GM21786 (cell line): ENCODE measurements around the gene KCNA3.

Experiments used
- ATAC-seq: cut with Tn5 transposase; IDR thresholded peaks from one replicate; pipeline ENCODE4 v1.9.1; 2021; ENCODE audit not compliant: unreplicated experiment

The KCNA3 gene

DNA sequence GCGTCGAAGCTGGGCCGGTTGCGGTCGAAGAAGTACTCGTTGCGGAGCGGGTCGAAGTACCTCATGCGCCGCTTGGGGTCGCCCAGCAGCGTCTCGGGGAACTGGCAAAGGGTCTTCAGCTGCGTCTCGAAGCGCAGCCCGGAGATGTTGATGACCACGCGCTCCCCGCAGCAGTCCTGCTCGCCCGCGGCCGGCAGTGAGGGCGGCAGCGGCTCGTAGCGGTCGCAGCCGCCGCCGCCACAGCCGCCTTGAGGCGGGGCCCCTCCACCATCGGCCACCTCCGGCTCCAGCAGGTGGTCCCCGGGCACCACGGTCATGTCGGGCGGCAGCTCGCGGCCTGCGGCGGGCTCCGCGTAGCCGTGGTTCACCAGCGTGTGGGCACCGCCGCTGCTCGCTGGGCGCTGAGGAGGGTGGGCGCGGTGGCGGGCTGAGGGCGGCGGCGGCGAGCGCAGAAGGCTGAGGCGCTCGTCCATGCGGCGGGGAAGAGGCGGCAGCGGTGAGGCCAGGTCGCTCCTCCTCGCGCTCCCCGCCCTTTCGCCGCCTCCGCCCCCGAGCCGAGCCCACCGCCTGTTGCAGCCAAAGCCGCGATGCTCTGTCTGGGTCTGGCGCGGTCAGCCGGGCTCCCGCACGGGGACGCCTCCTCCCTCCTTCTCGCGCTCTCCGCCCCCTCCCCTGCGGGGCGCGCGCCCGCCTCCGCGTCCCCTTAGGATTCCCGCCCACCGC, at the start of gene KCNA3:
Gene KCNA3 (minus strand): TSS at position 604 of the 723 bp plus-strand sequence. CDS start 131 bp downstream, at position 473.
- ATAC-seq, result no peak

GRCh38 chr1:110722807-110723206, 48.1 kb upstream of the KCNA3 start:
- ATAC-seq, result no peak

DNA sequence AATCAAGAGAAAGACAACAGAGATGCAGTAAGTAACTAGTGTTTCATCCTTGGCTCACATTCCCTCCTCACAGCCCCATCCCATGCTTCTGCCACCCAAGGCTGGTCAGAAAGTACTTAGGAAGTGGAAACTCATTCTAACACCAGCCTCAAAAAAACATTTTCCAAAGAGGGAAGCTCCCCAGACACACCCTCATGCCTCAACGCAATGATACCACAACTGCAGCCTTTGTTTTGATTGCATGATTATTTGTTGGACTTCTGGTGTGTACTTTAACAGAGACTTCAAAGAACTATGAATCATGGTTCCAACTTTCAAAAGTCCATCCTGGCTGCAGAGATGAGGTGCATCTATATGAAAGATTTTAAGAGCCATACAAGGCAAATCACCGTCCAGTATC, 45.2 kb upstream of the KCNA3 start:
- ATAC-seq, result no peak

GRCh38 chr1:110718452-110718851, 43.7 kb upstream of the KCNA3 start:
- no peak for ATAC-seq

DNA sequence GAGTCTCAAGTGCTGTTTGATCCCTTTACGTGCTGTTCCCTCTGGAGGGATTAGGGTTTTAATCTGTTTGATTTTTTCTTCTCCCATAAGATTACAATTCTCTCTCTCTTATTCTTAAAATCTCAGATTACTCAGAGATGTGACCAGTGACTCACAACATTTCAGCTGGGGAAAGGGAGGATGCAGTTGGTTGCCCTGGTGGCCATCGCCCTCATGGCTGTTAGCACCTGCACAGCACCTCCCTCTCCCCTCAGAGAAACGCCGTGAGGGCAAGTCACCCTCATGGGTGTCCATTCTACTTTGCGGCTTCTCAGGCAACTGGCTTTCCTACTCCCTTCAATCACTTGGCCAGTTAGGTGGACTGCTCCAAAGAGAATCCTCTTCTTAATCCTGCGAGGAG, 42.4 kb upstream of the KCNA3 start:
- ATAC-seq, result no peak

DNA sequence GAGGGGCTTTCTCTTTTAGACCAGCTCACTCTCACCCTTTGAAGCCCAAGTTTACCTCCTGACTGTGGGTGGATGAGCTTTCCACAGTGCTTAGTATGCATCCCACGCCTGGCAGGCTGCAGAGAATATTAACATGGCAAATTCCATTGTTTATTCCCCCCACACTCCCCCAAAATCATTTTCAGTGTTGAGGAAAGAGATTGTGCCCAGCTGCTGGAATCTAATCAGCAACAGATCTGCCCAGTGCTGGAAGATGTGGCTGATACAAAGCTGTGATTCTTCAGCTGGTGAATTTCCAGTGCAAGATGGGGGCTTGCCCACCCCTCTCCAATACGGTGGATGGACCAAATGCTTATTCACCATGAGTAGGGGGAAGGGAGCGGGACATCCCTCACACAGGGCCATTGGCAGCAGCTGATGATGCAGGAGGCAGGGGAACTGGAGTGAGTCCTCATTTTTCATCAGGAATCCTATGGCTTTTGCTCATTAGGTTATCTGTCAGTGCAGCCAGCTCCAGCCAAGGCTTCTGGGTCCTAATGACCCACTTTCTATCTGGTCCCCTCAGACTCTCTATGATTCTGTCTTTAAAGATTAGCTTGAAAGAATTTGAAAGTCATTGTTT, 39.7 kb upstream of the KCNA3 start:
- no peak for ATAC-seq

GRCh38 chr1:110713221-110713620, 38.5 kb upstream of the KCNA3 start:
- no peak for ATAC-seq

- no peak for ATAC-seq
Measured at GRCh38 chr1:110710314-110710713, 35.6 kb upstream of the KCNA3 start.

GRCh38 chr1:110708974-110709440, 34.3 kb upstream of the KCNA3 start:
- ATAC-seq, result no peak

DNA sequence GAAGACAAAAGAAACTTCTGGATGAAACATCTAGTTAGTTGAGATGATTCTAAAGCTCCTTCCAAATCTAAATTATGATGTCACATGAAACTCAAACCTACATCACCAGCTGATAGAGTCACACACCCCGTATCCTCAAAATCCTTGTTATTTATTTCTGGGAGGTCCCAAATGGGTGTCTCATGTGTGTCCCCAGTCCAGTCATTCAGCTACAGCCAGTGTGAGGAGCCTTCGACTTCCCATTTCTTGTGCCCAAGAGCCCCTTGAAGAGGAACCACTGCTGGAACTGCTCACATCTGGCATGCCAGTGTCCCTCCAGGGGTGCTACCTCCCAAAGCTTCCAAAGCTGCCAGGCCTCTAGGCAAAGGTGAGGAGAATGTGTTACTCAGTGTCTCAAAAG, 32.5 kb upstream of the KCNA3 start:
- ATAC-seq, result no peak

- ATAC-seq, result no peak
Measured at GRCh38 chr1:110706621-110707020, 31.9 kb upstream of the KCNA3 start.

DNA sequence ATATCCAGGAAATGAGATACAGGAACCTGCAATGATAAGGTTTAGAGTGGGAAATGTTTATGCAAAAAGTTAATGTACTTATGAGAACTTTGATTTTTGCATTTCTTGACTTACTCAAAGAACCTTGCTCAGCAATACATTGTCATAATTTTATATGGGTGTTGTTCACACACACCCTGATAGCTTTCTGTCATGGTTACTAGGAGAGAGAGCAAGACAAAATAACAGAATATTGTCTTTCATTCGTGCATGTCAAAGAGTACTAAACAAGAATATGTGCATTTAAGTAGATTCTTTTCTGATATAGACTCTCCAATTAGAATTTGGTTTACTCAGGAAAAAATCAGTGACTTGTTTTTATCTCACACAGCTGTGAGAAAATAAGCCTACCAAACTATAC, 27.5 kb upstream of the KCNA3 start:
- no peak for ATAC-seq

DNA sequence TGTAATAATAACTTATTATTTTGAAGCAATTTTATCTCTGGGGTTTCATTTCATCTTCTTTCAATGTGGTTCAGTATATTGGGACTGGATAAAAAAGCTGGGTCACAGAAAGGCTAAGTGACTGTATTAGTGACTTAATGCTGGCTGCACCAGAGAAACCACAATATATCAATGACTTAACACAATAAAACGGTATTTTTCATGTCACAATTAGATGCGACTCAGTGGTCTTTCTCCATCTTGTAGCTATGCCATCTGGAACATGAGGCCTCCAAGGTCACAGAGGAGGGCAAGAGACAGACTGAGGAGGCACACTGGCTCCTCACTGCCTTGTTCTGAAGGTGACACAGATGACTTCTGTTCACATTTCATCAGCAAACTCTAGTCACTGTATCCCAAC, 26.0 kb upstream of the KCNA3 start:
- ATAC-seq, result no peak

- ATAC-seq, result no peak
Measured at GRCh38 chr1:110697606-110698005, 22.9 kb upstream of the KCNA3 start.

GRCh38 chr1:110696818-110697217, 22.1 kb upstream of the KCNA3 start:
- ATAC-seq, result no peak

GRCh38 chr1:110690709-110691365, 16.1 kb upstream of the KCNA3 start:
- ATAC-seq, result no peak

DNA sequence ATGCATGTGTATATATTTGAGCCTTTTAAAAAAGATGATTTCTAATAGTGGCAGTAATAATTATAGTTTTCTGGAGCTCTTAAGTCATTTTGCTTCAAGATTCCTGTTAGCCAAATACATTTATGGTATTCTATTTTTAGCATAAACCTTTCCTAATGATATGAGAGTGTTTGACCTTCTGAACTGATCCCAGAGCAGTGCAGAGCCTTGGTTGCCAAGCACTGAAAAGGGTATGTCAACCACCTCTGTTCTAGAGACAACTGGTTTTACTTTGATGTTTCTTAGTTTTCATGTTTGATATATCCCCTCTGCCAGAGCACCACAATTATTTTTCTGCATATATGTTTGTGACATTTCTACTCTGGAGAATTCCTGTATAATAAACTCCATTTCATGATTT, 15.1 kb upstream of the KCNA3 start:
- ATAC-seq, result no peak

GRCh38 chr1:110688514-110688913, 13.8 kb upstream of the KCNA3 start:
- ATAC-seq, result no peak

DNA sequence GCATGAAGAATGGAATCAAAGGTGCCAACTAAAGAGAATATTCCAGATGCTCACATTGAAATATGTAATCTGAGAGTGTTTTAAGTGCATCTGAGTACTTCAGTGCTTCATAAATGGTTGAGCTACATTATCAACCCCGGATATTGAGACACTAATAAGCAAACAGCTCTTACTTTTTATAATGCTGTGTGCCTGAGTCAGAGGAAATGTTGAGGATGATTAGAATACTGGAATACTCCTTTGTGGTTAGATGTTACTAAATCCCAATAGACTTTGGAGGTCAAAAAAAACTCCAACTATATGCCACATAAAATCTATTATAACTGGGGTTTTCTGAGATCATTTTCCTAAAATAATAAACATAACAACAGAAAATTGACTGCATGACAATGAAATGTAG, 12.5 kb upstream of the KCNA3 start:
- no peak for ATAC-seq

- ATAC-seq, result no peak
Measured at GRCh38 chr1:110686188-110686587, 11.4 kb upstream of the KCNA3 start.

- ATAC-seq, result no peak
Measured at GRCh38 chr1:110684491-110684890, 9.8 kb upstream of the KCNA3 start.

GRCh38 chr1:110682898-110683297, 8.2 kb upstream of the KCNA3 start:
- no peak for ATAC-seq
